Bladder microvascular endothelial cell (primary cell): ENCODE results near the gene SPATA1. TPM values are rescaled to one million over a fixed set of nuclear protein-coding genes. Genes with fewer than 3 reads are reported as not detected.

Source experiments
- total RNA-seq: library from RNA; depleted of rRNA; stranded (reverse); fragments of >200 nt; gene quantifications from 2 replicates; pipeline ENCODE4 v1.2.3, GENCODE V29; 2014

The SPATA1 gene
- 0.81 and 0.82 TPM in 2 replicates for total RNA-seq

GRCh38 chr1:84506002-84506728, at the start of gene SPATA1, which contains the start of gene GNG5:
Gene SPATA1, plus strand, starts transcription at chr1:84506386. Its CDS starts 9,974 bp downstream, at chr1:84516360.
Gene GNG5, minus strand, starts transcription at chr1:84506581. Its CDS starts 490 bp downstream, at chr1:84506091.

DNA sequence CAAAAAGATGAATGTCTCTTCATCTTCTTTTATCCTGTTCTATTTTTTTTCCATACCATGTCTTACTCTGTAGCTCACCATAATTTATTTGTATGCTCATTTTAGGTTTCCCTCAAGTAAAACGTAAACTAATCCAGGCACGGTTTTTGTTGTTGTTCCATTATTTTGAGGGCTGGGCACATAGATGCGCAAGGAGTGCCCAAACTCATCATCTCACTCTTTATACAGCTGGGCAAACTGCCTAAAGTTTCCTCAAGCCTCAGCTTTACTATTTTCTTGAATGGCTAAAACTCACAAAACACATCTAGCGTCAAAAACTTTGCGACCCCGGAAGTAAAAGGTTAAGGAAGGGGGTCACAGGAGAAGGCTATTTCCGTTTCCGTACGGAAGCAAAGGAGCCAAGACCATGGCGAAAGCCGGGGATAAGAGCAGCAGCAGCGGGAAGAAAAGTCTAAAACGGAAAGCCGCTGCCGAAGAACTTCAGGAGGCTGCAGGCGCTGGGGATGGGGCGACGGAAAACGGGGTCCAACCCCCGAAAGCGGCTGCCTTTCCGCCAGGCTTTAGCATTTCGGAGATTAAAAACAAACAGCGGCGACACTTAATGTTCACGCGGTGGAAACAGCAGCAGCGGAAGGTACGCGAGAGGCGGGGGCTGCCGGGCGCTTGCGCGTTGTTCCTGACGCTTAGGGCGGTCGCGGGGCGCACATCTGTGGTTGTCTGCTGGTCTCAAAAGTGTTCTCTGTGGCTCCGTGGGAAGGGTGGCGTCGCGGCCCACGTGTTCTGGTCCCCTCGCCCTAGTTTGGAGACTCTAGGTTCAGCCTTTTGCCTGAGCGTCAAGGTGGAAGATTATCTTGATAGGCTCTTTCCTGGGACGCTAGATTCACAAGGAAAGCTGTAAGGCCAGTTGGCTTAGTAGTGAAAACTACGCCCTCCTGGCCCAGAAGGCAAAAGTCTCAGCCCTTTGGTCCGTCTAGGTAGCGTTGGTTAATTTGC, 27.0 kb upstream of the SPATA1 start, which contains the start of gene RPF1:
TSS of gene RPF1 (plus strand) at position 391 of the 993 bp plus-strand sequence. CDS start at position 407, 16 bp downstream.

GRCh38 chr1:84573967-84574842, 68.0 kb downstream of the SPATA1 start, which contains the start of gene CTBS:
Gene CTBS, minus strand, starts transcription at chr1:84574440. Its CDS starts 25 bp downstream, at chr1:84574415.

Other genes with a start within 250 kb of the SPATA1 start
- 1.1 and 1.3 TPM in 2 replicates for gene SAMD13, start 204.7 kb upstream of the SPATA1 start, total RNA-seq
- under 0.01 TPM in 1 of 2 replicates, not detected in the other for gene DNASE2B, start 107.9 kb upstream of the SPATA1 start, total RNA-seq
- gene RPF1, start 27.1 kb upstream of the SPATA1 start, total RNA-seq, result 25.7 and 28.6 TPM in 2 replicates
- gene GNG5, start 195 bp downstream of the SPATA1 start, total RNA-seq, result 8.7 and 14.2 TPM in 2 replicates
- gene CTBS, start 68.1 kb downstream of the SPATA1 start, total RNA-seq, result 2.3 and 7.8 TPM in 2 replicates
- gene SSX2IP, start 184.1 kb downstream of the SPATA1 start, total RNA-seq, result 1.6 and 3.3 TPM in 2 replicates